ENCODE measurements around the gene CCDC34.

GRCh38 chr11:27401280-27401832, 38.3 kb upstream of the CCDC34 start:
- TF ChIP-seq CTCF (IDR thresholded peaks at IDR 0.05; ENCODE audit: low read depth, low read length, missing input control), result no peak
- TF ChIP-seq ZBTB33 (IDR thresholded peaks at IDR 0.05), result no peak
- no peak for TF ChIP-seq JUND (IDR thresholded peaks at IDR 0.05)
- TF ChIP-seq RAD21 (IDR thresholded peaks at IDR 0.05), result no peak

Data from liver (tissue), 3 donors.